ENCODE measurements around the gene PES1. TPM values are rescaled to one million over a fixed set of nuclear protein-coding genes. Genes with fewer than 3 reads are reported as not detected.
"Not testable (repeated sequence)": the region's sequence is repeated elsewhere in the genome, so short reads cannot be mapped to it uniquely, and the experiment has no call there.

Gene PES1
- total RNA-seq, 1 donor from 2014 or later, result 40.6 TPM

- DNase-seq, result no peak
Measured at GRCh38 chr22:30598986-30599385, 7.3 kb upstream of the PES1 start.

GRCh38 chr22:30596886-30597285 lies 5.2 kb upstream of the PES1 start:
- Mint-ChIP-seq H3K4me3 (ENCODE audit: unreplicated experiment) (no peak overlapping the region), H3K27ac (ENCODE audit: unreplicated experiment) (no peak overlapping the region), H3K36me3 (ENCODE audit: unreplicated experiment) (no peaks in the 10 kb centered on the region), H3K4me1 (ENCODE audit: low read depth, unreplicated experiment) (no peaks in the 10 kb centered on the region), H3K27me3 (ENCODE audit: unreplicated experiment) (no peaks in the 10 kb centered on the region), H3K9me3 (ENCODE audit: unreplicated experiment) (no peaks in the 10 kb centered on the region)
- TF ChIP-seq CTCF (IDR thresholded peaks at IDR 0.05; ENCODE audit: partially characterized antibody, unreplicated experiment), result no peak
- no peak for DNase-seq

More at GRCh38 chr22:30598986-30599385, 7.3 kb upstream of the PES1 start:
- Mint-ChIP-seq H3K36me3 (ENCODE audit: unreplicated experiment) (no peaks in the 10 kb centered on the region), H3K27ac (ENCODE audit: unreplicated experiment) (no peak overlapping the region), H3K4me1 (ENCODE audit: low read depth, unreplicated experiment) (no peaks in the 10 kb centered on the region), H3K27me3 (ENCODE audit: unreplicated experiment) (no peaks in the 10 kb centered on the region), H3K4me3 (ENCODE audit: unreplicated experiment) (no peak overlapping the region), H3K9me3 (ENCODE audit: unreplicated experiment) (peaks cover 2% of the 10 kb centered on the region)
- no peak for TF ChIP-seq CTCF (IDR thresholded peaks at IDR 0.05; ENCODE audit: partially characterized antibody, unreplicated experiment)

GRCh38 chr22:30596199-30596598 lies 4.5 kb upstream of the PES1 start:
- DNase-seq, result no peak
- Mint-ChIP-seq H3K4me1 (ENCODE audit: low read depth, unreplicated experiment) (no peaks in the 10 kb centered on the region), H3K4me3 (ENCODE audit: unreplicated experiment) (no peak overlapping the region), H3K36me3 (ENCODE audit: unreplicated experiment) (no peaks in the 10 kb centered on the region), H3K27me3 (ENCODE audit: unreplicated experiment) (no peaks in the 10 kb centered on the region), H3K9me3 (ENCODE audit: unreplicated experiment) (no peaks in the 10 kb centered on the region), H3K27ac (ENCODE audit: unreplicated experiment) (no peak overlapping the region)
- TF ChIP-seq CTCF (IDR thresholded peaks at IDR 0.05; ENCODE audit: partially characterized antibody, unreplicated experiment), result no peak

- not testable (repeated sequence) for H3K4me3 Mint-ChIP-seq (ENCODE audit: unreplicated experiment); H3K9me3 Mint-ChIP-seq (ENCODE audit: unreplicated experiment); H3K27me3 Mint-ChIP-seq (ENCODE audit: unreplicated experiment); H3K36me3 Mint-ChIP-seq (ENCODE audit: unreplicated experiment); H3K27ac Mint-ChIP-seq (ENCODE audit: unreplicated experiment); H3K4me1 Mint-ChIP-seq (ENCODE audit: low read depth, unreplicated experiment); DNase-seq
Measured at GRCh38 chr22:30592360-30592713, 627 bp upstream of the PES1 start.

- Mint-ChIP-seq H3K27ac (ENCODE audit: unreplicated experiment) (no peak overlapping the region), H3K4me1 (ENCODE audit: low read depth, unreplicated experiment) (no peaks in the 10 kb centered on the region), H3K36me3 (ENCODE audit: unreplicated experiment) (no peaks in the 10 kb centered on the region), H3K4me3 (ENCODE audit: unreplicated experiment) (no peak overlapping the region), H3K9me3 (ENCODE audit: unreplicated experiment) (no peaks in the 10 kb centered on the region), H3K27me3 (ENCODE audit: unreplicated experiment) (no peaks in the 10 kb centered on the region)
- TF ChIP-seq CTCF (IDR thresholded peaks at IDR 0.05; ENCODE audit: partially characterized antibody, unreplicated experiment), result no peak
- DNase-seq, result no peak
Measured at GRCh38 chr22:30591191-30591587, 521 bp downstream of the PES1 start.

- H3K4me3 Mint-ChIP-seq (ENCODE audit: unreplicated experiment), result no peak overlapping the region
- H3K9me3 Mint-ChIP-seq (ENCODE audit: unreplicated experiment), result no peaks in the 10 kb centered on the region
- no peak overlapping the region for H3K27ac Mint-ChIP-seq (ENCODE audit: unreplicated experiment)
- no peak for DNase-seq
- no peaks in the 10 kb centered on the region for H3K4me1 Mint-ChIP-seq (ENCODE audit: low read depth, unreplicated experiment)
- TF ChIP-seq CTCF (IDR thresholded peaks at IDR 0.05; ENCODE audit: partially characterized antibody, unreplicated experiment), result no peak
- peaks cover 3% of the 10 kb centered on the region for H3K27me3 Mint-ChIP-seq (ENCODE audit: unreplicated experiment)
- no peaks in the 10 kb centered on the region for H3K36me3 Mint-ChIP-seq (ENCODE audit: unreplicated experiment)
Measured at GRCh38 chr22:30586414-30586813, 5.3 kb downstream of the PES1 start.

Data from glutamatergic neuron (in vitro differentiated cells).